ENCODE measurements around the gene IGF2R. TPM values are rescaled to one million over a fixed set of nuclear protein-coding genes. Genes with fewer than 3 reads are reported as not detected.

IGF2R gene
- total RNA-seq, 4 donors from 2014 or later, result 85.0 to 145 (median 103) TPM

- no peak for TF ChIP-seq CTCF (IDR thresholded peaks at IDR 0.05; ENCODE audit: low read depth)
These were observed 137.8 kb downstream of the IGF2R start for GRCh38 chr6:160106701-160107100.

- no peak for TF ChIP-seq CTCF (IDR thresholded peaks at IDR 0.05; ENCODE audit: low read depth)
These were observed 139.2 kb downstream of the IGF2R start for GRCh38 chr6:160108077-160108476.

GRCh38 chr6:160110586-160111123, 141.8 kb downstream of the IGF2R start:
- TF ChIP-seq CTCF (IDR thresholded peaks at IDR 0.05; ENCODE audit: low read depth), result no peak

GRCh38 chr6:160111806-160112205, 142.9 kb downstream of the IGF2R start:
- no peak for TF ChIP-seq CTCF (IDR thresholded peaks at IDR 0.05; ENCODE audit: low read depth)

GRCh38 chr6:160112628-160113299, 143.9 kb downstream of the IGF2R start:
- TF ChIP-seq CTCF (IDR thresholded peaks at IDR 0.05; ENCODE audit: low read depth), result no peak

- no peak for TF ChIP-seq CTCF (IDR thresholded peaks at IDR 0.05; ENCODE audit: low read depth)
These were observed 146.5 kb downstream of the IGF2R start for GRCh38 chr6:160115421-160115820.

GRCh38 chr6:160116411-160116810, 147.5 kb downstream of the IGF2R start:
- no peak for TF ChIP-seq CTCF (IDR thresholded peaks at IDR 0.05; ENCODE audit: low read depth)
